CD4-positive, alpha-beta T cell treated with Interleukin-6 at 100 ng/mL for 8 hours (primary cell): ENCODE data around the gene CEP131.

ENCODE experiments used
- DNase-seq: peaks from one replicate; pipeline ENCODE4 v3.0.0-alpha.2; 2020; ENCODE audit warnings: mixed read lengths, low spot score

Gene CEP131

DNA sequence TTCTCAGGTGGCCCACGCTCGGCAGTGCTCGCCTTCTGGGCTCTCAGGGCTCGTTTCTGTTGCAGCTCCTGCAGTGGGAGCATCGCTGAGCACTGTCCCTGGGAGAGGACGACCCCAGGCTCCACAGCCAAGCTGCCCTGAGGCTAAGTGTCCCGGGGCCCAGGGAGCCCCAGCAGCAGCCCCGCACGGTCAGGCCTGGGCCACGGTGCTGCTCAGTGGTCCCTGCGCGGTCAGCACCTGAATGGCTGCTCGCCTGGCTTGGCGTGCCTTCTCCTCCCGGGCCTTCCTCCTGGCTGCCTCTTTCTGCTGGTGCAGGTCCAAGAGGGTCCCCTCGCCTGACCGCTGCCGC, 23.3 kb downstream of the CEP131 start:
- DNase-seq, result no peak

DNA sequence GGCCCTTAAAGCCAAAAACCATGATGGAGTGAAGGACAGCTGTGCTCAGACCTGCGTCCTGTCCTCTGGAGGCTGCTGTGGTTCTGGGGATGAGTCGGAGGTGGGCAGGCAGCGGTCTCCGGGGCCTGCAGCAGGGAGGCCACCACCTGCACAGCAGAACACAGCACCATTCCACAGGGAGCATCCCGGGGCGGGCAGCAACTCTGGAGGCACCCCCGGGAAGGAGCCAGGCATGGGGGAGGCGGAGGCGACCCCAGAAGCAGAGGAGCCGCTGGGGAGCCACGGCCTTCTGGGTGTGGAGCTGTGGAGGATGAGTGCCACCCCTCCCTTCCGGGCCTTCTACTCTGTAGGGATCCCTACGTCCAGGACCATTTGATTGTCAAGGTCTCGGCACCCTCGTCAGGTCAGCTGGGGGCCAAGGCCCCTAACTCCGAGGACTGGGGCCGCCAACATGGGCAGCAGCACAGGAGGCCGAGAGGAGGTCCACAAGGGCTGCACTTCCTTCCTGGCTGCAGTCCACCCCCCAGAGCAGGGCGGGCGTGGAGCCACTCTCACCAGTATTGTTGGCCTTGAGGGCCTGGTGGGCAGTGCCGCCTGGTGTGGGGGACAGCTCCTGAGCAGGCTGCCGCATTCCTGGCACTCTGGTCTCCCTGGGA, 23.8 kb downstream of the CEP131 start:
- DNase-seq, result no peak

DNA sequence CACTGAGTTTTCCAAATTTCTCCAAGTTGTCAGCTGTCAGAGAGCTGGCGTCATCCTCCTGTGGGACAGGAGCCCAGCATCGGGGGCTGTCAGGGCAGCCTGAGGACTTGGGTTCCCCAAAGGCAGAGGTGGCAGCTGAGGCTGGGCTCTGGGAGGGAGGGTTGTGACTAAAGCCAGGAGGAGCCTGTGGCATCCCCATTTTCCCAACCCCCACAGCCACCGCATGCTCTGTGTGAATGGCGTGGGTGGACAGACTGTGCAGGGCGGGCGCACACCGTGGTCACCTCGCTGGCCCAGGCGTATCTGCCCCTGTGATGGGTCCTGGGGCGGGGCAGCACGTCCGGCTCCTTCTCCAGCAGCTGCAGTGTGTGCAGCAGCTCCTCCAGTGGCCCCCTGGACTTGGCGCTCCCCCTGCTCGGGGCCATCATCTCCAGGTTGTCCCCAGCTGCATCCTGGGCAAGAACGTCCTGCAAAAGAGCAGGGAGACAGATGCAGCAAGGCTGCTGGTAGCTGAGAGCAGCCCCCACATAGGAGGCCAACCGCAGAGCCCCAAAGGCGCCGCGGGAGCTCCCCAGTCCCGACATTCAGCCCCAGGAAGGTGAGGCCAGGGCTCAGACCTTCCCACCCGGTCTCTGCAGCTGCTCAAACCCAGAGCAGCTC, 24.8 kb downstream of the CEP131 start:
- no peak for DNase-seq

GRCh38 chr17:81197409-81197795, 25.4 kb downstream of the CEP131 start:
- DNase-seq, result no peak

GRCh38 chr17:81196505-81197408, 26.0 kb downstream of the CEP131 start:
- no peak for DNase-seq

- DNase-seq, result no peak
These were observed 26.7 kb downstream of the CEP131 start for GRCh38 chr17:81195941-81196495.

DNA sequence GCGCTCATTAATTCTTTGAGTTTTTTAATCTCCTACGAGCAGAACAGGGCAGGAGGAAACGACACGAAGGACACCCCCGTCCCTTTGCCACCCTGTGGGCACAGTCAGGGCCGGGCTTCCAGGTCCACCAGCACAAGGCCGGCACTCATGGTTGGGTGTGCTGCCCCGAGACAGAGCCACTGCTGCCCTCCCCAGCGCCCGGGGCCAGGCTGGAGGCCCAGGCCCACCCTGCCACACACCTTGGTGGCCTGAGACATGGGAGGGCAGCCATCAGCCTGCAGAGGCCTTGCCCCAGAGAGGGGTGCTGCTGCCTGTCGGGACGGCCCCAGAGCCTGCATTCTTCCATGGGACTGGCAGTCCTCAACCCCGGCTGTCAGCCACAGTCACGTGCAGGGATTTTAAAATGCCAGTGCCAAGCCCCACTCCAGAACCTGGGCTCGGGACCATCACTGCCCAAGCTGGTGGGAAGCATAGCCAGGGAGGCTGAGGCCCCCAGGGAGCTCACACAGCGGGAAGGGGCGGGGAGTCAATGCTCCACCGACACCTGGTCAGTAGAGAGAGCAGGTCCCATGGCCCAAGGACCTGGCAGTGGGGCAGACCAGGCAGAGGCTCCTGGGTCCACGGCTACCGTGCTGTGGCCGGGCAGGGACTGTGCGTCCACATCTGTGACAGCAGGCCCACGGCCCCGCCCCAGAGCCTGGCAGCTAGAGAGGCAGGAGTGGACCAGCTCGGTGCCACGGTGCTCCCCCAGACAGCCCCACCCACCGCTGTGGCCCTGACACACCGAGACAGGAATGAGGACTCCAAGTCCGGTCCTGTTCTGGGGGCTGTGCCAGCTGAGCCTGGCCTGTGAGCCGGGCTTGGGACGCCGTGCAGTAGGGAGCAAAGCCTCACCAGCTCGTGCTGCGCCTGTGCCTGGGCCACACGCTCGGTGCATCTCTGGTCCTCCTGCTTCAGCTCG, 27.5 kb downstream of the CEP131 start:
- DNase-seq, result no peak

GRCh38 chr17:81194225-81194760, 28.5 kb downstream of the CEP131 start:
- no peak for DNase-seq

- no peak for DNase-seq
These were observed 29.1 kb downstream of the CEP131 start for GRCh38 chr17:81193470-81194224.

GRCh38 chr17:81193051-81193410, 29.7 kb downstream of the CEP131 start:
- DNase-seq, result no peak

DNA sequence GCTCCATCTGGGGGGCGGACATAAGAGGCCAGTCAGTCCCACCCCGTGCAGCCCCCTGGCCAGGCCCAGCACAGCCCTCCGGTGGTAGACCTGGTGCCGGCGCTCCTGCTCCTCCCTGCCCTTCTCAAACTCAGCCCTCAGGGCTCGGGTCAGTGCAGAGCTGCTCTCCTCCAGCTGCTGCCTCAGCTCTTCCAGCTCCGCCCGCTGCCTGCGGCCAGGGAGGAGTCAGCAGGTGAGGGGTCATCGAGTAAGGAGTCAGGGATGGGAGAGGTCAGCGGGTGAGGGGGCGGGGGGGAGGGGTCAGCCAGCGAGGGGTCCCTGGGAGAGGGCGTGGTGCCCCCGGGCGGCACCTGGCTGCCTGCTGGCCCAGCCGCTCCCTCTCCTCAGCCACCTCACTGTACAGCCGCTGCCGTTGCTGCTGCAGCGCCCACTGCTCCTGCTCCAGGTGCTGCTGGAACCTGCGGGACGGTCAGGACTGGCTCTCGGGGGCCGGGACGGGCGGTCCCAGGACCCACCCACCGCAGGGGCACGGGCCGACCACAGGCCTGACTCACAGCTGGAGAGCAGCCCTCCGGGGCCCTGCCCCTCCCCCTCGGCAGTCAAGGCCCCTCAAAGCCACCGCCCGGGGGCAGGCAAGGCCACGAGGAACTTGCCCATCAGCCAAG, 30.2 kb downstream of the CEP131 start:
- DNase-seq, result no peak

DNA sequence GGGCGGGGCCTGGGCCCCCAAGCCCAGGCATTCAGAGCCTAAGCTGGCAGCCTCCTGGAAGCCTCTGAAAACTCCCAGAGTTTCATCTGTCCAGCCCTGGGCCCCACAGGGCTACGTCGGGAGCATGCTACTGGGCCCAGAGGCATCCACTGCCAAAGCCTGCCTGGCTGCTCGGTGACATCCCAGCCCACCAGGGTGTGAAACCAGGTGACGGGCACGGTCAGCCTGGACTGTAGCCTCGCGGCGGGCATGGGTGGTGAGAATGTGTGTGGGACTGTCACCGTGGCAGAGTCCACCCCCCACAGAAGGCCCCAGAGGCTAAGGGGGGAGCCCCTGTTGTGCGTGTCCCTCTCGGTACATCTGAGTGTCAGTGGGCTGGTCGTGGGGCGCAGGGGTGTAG, 31.1 kb downstream of the CEP131 start:
- no peak for DNase-seq

DNA sequence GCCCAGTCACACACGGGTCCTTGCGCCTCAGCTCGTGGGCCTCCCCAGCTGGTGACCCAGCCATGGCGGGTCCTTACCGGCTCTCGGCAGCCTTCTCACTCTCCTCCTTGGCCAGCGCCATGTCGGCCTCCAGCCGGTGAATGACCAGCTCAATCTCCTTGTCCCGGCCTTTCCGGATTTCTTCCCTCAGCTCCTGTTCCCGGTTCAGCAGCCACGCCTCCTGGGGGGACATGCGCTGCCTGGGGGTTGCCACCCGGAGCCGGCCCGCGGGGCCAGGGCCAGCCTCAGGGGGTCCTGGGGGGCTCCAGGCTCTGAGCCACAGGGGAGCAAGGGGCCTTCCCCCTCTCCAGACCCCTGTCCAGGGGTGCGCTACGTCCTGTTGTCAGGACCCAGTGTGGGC, 31.6 kb downstream of the CEP131 start:
- DNase-seq, result no peak

DNA sequence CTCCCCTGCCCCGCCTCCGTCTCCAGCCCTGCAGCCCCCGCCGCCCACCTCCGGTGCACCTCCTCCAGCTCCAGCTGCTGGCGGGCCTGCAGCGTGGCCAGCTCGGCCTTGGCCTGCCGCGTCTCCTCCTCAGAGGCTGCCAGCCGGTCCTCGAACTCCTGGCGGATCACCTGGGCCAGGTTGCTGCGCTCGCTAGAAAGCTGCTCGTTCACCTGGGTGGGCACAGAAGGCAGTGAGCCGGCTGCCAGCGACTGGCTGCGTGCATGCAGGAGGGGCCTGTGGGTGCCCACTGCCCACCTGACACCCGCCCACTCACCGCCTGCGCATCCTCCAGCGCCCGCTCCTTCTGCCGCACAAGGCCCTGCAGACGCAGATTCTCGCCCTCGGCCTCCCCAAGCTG, 32.2 kb downstream of the CEP131 start:
- DNase-seq, result no peak

- no peak for DNase-seq
These were observed 32.9 kb downstream of the CEP131 start for GRCh38 chr17:81189670-81190530.

GRCh38 chr17:81189016-81189415, 33.7 kb downstream of the CEP131 start:
- no peak for DNase-seq

DNA sequence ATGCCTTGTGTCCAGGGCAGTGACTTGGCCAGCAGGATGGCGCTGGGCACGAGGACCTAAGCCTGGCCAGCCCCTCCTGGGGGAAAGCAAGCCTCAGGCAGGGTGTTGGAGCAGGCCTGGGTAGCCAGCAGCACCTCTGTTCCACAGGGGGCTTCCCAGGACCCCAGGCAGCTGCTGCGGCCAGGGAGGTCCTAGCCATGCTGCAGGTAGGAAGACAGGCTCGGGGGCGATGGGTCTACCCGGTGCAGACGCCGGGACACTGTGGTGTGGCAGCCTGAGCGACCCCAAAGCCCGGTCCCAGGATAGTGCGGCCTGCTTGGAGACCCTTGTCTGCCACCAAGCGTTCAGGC, 34.3 kb downstream of the CEP131 start:
- no peak for DNase-seq

DNA sequence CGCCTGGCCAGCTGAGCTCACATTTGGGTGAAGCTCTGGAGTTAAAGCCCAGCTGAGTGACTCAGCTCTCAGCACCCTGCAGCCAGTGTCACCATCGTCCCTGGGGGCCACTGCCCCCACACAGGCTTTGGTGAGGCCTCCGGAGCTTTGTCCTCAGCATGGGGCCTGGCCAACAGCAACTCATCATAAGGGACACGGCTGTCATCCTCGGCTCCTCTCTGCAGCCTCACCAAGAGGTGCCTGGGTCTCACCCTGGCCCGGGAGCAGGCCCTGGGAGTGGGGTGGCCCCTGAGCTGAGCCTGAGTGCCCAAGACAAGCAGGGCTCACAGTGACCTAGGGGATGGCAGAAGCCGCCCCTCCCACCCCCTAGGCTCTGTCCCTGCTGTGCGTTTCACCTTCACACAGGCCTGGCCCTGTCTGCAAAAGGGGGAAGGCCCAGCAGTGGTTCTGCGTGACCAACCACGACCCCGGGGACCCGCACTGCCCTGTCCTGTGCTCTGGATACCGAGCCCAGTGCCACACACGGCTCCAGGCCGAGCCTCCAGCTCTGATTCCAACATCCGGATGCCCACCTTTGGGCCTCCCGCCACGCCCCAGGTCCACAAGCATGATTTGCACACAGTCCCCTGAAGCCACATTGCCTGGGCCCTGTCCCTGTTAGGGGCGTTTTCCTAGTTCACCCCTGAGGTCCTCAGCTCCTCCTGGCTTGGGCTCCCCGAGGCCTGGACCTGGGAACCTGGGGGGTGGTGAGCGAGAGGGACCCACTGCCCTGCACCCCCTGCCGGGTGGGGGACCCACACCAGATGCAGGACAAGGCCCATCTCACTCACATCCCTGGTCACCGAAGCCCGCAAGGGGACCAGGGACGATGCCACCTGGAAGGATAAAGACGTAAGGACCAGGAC, 34.9 kb downstream of the CEP131 start:
- DNase-seq, result no peak
